CD4-positive, CD25-positive, alpha-beta regulatory T cell (primary cell): ENCODE measurements around the gene PLXNB1. TPM values are rescaled to one million over a fixed set of nuclear protein-coding genes. Genes with fewer than 3 reads are reported as not detected.

Experiments used
- ATAC-seq, 2 donors: fragments of 150-1000 bp; cut with Tn5 transposase; one replicate each; pipeline ENCODE4 v1.10.0; 2021; ENCODE audit warnings: low read depth in 2 of 2, moderate number of reproducible peaks in 2 of 2, moderate library complexity in 1 of 2
- DNase-seq, 3 donors: peaks; one replicate each; pipeline versions ENCODE4 v3.0.0 to v3.0.0-alpha.2; 2012 to 2022; ENCODE audit warnings: mixed read lengths in 1 of 3
- H3K27ac ChIP-seq: one replicate; pipeline ENCODE4 v1.7.0; 2013; ENCODE audit warnings: mild to moderate bottlenecking, low read length; ENCODE audit not compliant: insufficient read depth, poor library complexity, severe bottlenecking
- H3K27me3 ChIP-seq: one replicate; pipeline ENCODE4 v1.7.0; 2013; ENCODE audit warnings: low read length; ENCODE audit not compliant: control insufficient read depth, insufficient read depth
- H3K36me3 ChIP-seq: one replicate; pipeline ENCODE4 v1.7.0; 2013; ENCODE audit warnings: mild to moderate bottlenecking, low read length, moderate library complexity; ENCODE audit not compliant: control insufficient read depth, insufficient read depth
- H3K4me1 ChIP-seq: 2 replicates; pipeline ENCODE4 v1.7.0; 2013; ENCODE audit warnings: mild to moderate bottlenecking, low read length; ENCODE audit not compliant: insufficient read depth, control insufficient read depth, poor library complexity, severe bottlenecking
- H3K4me3 ChIP-seq: one replicate; pipeline ENCODE4 v1.7.0; 2013; ENCODE audit warnings: low read depth, mild to moderate bottlenecking, low read length, moderate library complexity
- H3K9me3 ChIP-seq, 2 experiments: 1 replicate in 1 of 2; 2 replicates in 1 of 2; pipeline ENCODE4 v1.7.0; 2013; ENCODE audit warnings: low read length in 2 of 2, mild to moderate bottlenecking in 1 of 2, moderate library complexity in 1 of 2; ENCODE audit not compliant: control insufficient read depth in 2 of 2
- H3K27ac Mint-ChIP-seq, 3 donors: one replicate each; pipeline ENCODE4 v1.8.0; 2020 to 2022; ENCODE audit warnings: mild to moderate bottlenecking in 3 of 3, mixed read lengths in 3 of 3, moderate library complexity in 2 of 3
- H3K27me3 Mint-ChIP-seq: one replicate; pipeline ENCODE4 v1.8.0; 2022; ENCODE audit warnings: mild to moderate bottlenecking, mixed read lengths
- H3K36me3 Mint-ChIP-seq: one replicate; pipeline ENCODE4 v1.8.0; 2020; ENCODE audit warnings: mixed read lengths
- H3K4me1 Mint-ChIP-seq, 4 donors: one replicate each; pipeline ENCODE4 v1.8.0; 2020 to 2022; ENCODE audit warnings: mixed read lengths in 4 of 4, mild to moderate bottlenecking in 1 of 4
- H3K4me3 Mint-ChIP-seq, 4 donors: one replicate each; pipeline ENCODE4 v1.8.0; 2020 to 2022; ENCODE audit warnings: mild to moderate bottlenecking in 4 of 4, mixed read lengths in 4 of 4, moderate library complexity in 3 of 4
- H3K9me3 Mint-ChIP-seq, 7 donors: one replicate each; pipeline ENCODE4 v1.8.0; 2020 to 2022; ENCODE audit warnings: mixed read lengths in 7 of 7, mild to moderate bottlenecking in 3 of 7, moderate library complexity in 2 of 7
- polyA plus RNA-seq, 4 donors: library from polyadenylated mRNA; unstranded; fragments of 300-500 nt; fragmentation: Illumina TruSeq; gene quantifications; one replicate each; pipeline ENCODE4 v1.2.3, GENCODE V29; 2021
- total RNA-seq: library from RNA; stranded (reverse); gene quantifications from one replicate; pipeline ENCODE4 v1.2.3, GENCODE V29; 2022

PLXNB1 gene
- total and polyA plus RNA-seq, 5 donors from 2014 or later: 0.07 to 5.2 TPM; not detected in 3

GRCh38 chr3:48414376-48415250 is 15.3 kb downstream of the PLXNB1 start:
- Mint-ChIP-seq H3K4me1 (no peaks in the 10 kb centered on the region), H3K4me3 (no peak overlapping the region), H3K36me3 (no peaks in the 10 kb centered on the region), H3K27me3 (no peaks in the 10 kb centered on the region), H3K9me3 (peaks cover 0 to 2% (median 0%) of the 10 kb centered on the region in 7 donors), H3K27ac (no peak overlapping the region)
- Histone ChIP-seq H3K36me3 (no peaks in the 10 kb centered on the region), H3K4me3 (no peak overlapping the region), H3K27ac (no peak overlapping the region), H3K4me1 (no peaks in the 10 kb centered on the region), H3K9me3 (no peaks in the 10 kb centered on the region), H3K27me3 (no peaks in the 10 kb centered on the region)
- no peak for ATAC-seq
- DNase-seq: no peak

- H3K4me1 Mint-ChIP-seq: no peaks in the 10 kb centered on the region
- ATAC-seq (no peak), DNase-seq (no peak)
- Histone ChIP-seq H3K27me3 (no peaks in the 10 kb centered on the region), H3K4me3 (no peak overlapping the region), H3K4me1 (no peaks in the 10 kb centered on the region), H3K36me3 (no peaks in the 10 kb centered on the region), H3K27ac (no peak overlapping the region), H3K9me3 (no peaks in the 10 kb centered on the region)
- H3K4me3 Mint-ChIP-seq: peak overlapping the region in 1 of 4 donors; percentile 36
- H3K36me3 Mint-ChIP-seq: no peaks in the 10 kb centered on the region
- no peak overlapping the region for H3K27ac Mint-ChIP-seq
- H3K9me3 Mint-ChIP-seq: peaks cover 0 to 2% (median 0%) of the 10 kb centered on the region in 7 donors
- no peaks in the 10 kb centered on the region for H3K27me3 Mint-ChIP-seq
Observed at GRCh38 chr3:48413611-48414010, 16.3 kb downstream of the PLXNB1 start.

- no peaks in the 10 kb centered on the region for H3K36me3 Mint-ChIP-seq
- no peaks in the 10 kb centered on the region for H3K4me1 Mint-ChIP-seq
- Histone ChIP-seq H3K4me1 (no peaks in the 10 kb centered on the region), H3K27me3 (no peaks in the 10 kb centered on the region), H3K4me3 (no peak overlapping the region), H3K36me3 (no peaks in the 10 kb centered on the region), H3K9me3 (no peaks in the 10 kb centered on the region), H3K27ac (no peak overlapping the region)
- H3K27me3 Mint-ChIP-seq: no peaks in the 10 kb centered on the region
- no peak overlapping the region for H3K27ac Mint-ChIP-seq
- H3K9me3 Mint-ChIP-seq: peaks cover 0 to 2% (median 0%) of the 10 kb centered on the region in 7 donors
- ATAC-seq: no peak
- H3K4me3 Mint-ChIP-seq: peak overlapping the region in 1 of 4 donors; percentile 36
- no peak for DNase-seq
Observed at GRCh38 chr3:48413086-48413485, 16.8 kb downstream of the PLXNB1 start.

GRCh38 chr3:48412375-48413001 is 17.4 kb downstream of the PLXNB1 start:
- Histone ChIP-seq H3K4me1 (no peaks in the 10 kb centered on the region), H3K27me3 (no peaks in the 10 kb centered on the region), H3K36me3 (no peaks in the 10 kb centered on the region), H3K9me3 (no peaks in the 10 kb centered on the region), H3K27ac (no peak overlapping the region), H3K4me3 (no peak overlapping the region)
- Mint-ChIP-seq H3K4me1 (no peaks in the 10 kb centered on the region), H3K36me3 (no peaks in the 10 kb centered on the region), H3K9me3 (peaks cover 0 to 2% (median 0%) of the 10 kb centered on the region in 7 donors), H3K27me3 (no peaks in the 10 kb centered on the region), H3K4me3 (no peak overlapping the region), H3K27ac (no peak overlapping the region)
- DNase-seq (no peak), ATAC-seq (no peak)

GRCh38 chr3:48411606-48412374 is 18.1 kb downstream of the PLXNB1 start:
- Mint-ChIP-seq H3K9me3 (peaks cover 0 to 2% (median 0%) of the 10 kb centered on the region in 7 donors), H3K4me3 (no peak overlapping the region), H3K4me1 (no peaks in the 10 kb centered on the region), H3K27ac (no peak overlapping the region), H3K27me3 (no peaks in the 10 kb centered on the region), H3K36me3 (no peaks in the 10 kb centered on the region)
- Histone ChIP-seq H3K4me3 (no peak overlapping the region), H3K27me3 (no peaks in the 10 kb centered on the region), H3K36me3 (no peaks in the 10 kb centered on the region), H3K9me3 (no peaks in the 10 kb centered on the region), H3K27ac (no peak overlapping the region), H3K4me1 (no peaks in the 10 kb centered on the region)
- ATAC-seq (no peak), DNase-seq (no peak)

- Mint-ChIP-seq H3K36me3 (no peaks in the 10 kb centered on the region), H3K9me3 (peaks cover 0 to 2% (median 0%) of the 10 kb centered on the region in 7 donors), H3K27me3 (no peaks in the 10 kb centered on the region), H3K27ac (no peak overlapping the region), H3K4me3 (no peak overlapping the region), H3K4me1 (no peaks in the 10 kb centered on the region)
- H3K4me1 ChIP-seq: no peaks in the 10 kb centered on the region
- ATAC-seq (no peak), DNase-seq (no peak)
- H3K27ac ChIP-seq: no peak overlapping the region
- no peaks in the 10 kb centered on the region for H3K36me3 ChIP-seq
- no peaks in the 10 kb centered on the region for H3K9me3 ChIP-seq
- no peak overlapping the region for H3K4me3 ChIP-seq
- no peaks in the 10 kb centered on the region for H3K27me3 ChIP-seq
Observed at GRCh38 chr3:48411041-48411588, 18.8 kb downstream of the PLXNB1 start.

- H3K36me3 ChIP-seq: no peaks in the 10 kb centered on the region
- Mint-ChIP-seq H3K36me3 (no peaks in the 10 kb centered on the region), H3K9me3 (peaks cover 0 to 2% (median 0%) of the 10 kb centered on the region in 7 donors), H3K4me3 (no peak overlapping the region), H3K27ac (no peak overlapping the region), H3K4me1 (no peaks in the 10 kb centered on the region), H3K27me3 (no peaks in the 10 kb centered on the region)
- no peak overlapping the region for H3K27ac ChIP-seq
- H3K4me1 ChIP-seq: no peaks in the 10 kb centered on the region
- no peak overlapping the region for H3K4me3 ChIP-seq
- ATAC-seq (no peak), DNase-seq (no peak)
- H3K9me3 ChIP-seq: no peaks in the 10 kb centered on the region
- H3K27me3 ChIP-seq: no peaks in the 10 kb centered on the region
Observed at GRCh38 chr3:48410205-48411040, 19.5 kb downstream of the PLXNB1 start.
